GM04503 (cell line): Measurements from ENCODE around the gene CACFD1.

Source experiments
- DNase-seq: peaks from one replicate; pipeline ENCODE4 v3.0.0-alpha.2; 2012; ENCODE audit warnings: low read depth

The CACFD1 gene

GRCh38 chr9:133499892-133500270 lies 40.1 kb downstream of the CACFD1 start:
- no peak for DNase-seq

GRCh38 chr9:133502112-133502511 lies 42.3 kb downstream of the CACFD1 start:
- no peak for DNase-seq

- DNase-seq = no peak
Observed at GRCh38 chr9:133505186-133505830, 45.5 kb downstream of the CACFD1 start.

- DNase-seq = peak; percentile 59
Observed at GRCh38 chr9:133505901-133506652, 46.3 kb downstream of the CACFD1 start.

- DNase-seq = peak; percentile 86
Observed at GRCh38 chr9:133506653-133507038, 46.9 kb downstream of the CACFD1 start.

DNA sequence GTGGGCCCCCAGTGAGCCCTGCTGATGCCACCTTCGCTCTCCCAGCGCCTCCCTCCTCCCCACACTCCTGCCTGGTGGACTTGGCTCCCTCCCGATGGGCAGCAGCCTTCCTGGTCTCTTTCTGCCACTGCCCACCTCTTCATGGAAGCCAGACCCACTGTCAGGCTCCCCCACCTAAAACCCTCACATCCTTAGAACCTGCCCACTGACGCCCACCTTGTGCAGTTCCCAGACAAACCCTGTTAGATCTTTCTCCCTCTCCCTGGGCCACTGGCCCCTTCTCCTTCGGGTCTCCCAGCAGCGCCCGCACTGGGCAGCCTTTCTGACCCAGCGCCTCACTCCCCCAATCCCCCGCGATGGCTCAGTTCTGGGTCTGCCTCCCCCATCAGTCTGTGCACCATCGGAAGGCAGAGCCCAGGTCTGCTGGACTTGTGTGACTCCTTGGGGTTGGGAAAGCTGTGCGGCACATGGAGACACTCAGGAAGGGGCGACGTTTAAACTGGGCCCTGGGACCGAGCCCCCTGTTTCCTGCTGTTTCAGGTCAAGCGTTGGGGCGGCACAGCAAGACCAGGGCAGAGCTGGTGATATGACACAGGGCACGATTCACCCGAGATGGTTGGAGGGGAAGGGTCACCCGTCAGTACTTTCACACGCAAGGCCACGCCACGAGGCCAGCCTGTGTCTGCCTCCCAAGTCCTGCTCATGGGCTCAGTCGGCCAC lies 47.6 kb downstream of the CACFD1 start:
- DNase-seq = no peak

- no peak for DNase-seq
Observed at GRCh38 chr9:133508046-133508445, 48.3 kb downstream of the CACFD1 start.

- DNase-seq = no peak
Observed at GRCh38 chr9:133509179-133510083, 49.7 kb downstream of the CACFD1 start.

DNA sequence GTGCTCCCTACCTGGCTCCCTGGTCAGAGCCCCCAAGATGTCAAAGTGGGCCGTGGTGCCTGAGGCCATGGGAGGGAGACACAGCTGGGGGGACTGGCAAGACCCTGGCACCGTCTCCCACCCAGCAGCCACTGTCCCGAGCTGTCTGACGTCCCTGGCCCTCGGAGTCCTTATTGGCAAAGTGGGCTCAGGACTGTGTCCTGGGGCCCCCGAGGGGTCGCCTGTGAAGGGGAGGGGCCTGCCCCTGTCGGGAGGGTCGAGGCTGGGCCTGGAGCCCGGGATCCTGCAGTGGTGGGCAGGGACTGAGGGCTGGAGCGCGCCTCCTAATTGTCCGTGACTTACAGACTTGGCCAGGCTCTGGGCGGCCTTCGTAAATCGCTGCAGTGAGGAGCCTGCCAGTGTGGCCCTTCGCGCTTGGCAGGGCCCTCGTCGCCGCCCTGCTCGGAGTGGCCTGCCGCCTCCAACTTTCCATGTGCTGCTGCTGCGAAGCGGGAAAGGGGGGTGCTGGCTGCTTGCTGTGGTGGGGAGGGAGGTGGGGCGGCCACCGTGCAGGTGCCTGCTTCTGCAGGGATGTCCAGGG lies 51.2 kb downstream of the CACFD1 start:
- no peak for DNase-seq

- no peak for DNase-seq
Observed at GRCh38 chr9:133511607-133512006, 51.8 kb downstream of the CACFD1 start.

GRCh38 chr9:133512253-133513213 lies 52.8 kb downstream of the CACFD1 start:
- DNase-seq = no peak

GRCh38 chr9:133513214-133514100 lies 53.7 kb downstream of the CACFD1 start:
- DNase-seq = no peak

DNA sequence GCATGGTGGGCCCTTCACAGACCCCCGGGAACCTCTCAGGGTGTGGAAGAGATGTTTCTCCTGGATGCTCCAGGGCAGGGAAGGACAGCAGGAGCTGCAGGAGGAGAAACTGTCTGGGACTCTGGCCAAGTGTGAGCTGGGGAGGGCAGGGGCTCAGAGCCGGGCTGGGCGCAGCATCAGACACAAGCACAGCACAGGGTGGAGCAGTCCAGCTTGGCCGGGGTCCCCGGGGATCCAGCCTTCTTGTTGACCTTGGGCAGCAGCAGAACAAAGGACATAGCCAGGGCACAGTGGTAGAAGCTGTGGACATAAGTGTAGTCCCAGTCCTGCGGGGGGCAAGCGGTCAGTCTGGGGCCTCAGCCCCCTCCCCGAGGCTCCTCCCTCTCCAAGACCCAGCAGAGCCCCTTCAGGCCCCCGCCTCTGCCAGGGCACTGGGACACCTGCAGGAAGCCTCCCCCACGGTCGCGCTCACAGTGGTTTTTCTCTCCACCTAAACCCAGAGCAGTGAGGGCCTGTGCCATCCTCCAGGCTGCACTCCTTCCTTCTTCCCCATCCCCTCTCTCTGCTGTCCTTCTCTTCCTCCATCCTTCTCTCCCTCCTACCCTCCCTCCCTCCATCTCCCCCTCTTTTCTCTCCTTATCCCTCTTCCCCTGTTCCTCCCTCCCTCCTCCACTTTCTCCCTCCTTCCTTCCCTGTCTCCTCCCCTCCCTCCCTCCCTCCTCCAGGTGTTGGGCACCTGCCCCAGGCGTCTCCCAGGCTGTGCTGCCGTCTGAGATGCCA lies 54.9 kb downstream of the CACFD1 start:
- no peak for DNase-seq

GRCh38 chr9:133515240-133515610 lies 55.4 kb downstream of the CACFD1 start:
- DNase-seq = no peak

DNA sequence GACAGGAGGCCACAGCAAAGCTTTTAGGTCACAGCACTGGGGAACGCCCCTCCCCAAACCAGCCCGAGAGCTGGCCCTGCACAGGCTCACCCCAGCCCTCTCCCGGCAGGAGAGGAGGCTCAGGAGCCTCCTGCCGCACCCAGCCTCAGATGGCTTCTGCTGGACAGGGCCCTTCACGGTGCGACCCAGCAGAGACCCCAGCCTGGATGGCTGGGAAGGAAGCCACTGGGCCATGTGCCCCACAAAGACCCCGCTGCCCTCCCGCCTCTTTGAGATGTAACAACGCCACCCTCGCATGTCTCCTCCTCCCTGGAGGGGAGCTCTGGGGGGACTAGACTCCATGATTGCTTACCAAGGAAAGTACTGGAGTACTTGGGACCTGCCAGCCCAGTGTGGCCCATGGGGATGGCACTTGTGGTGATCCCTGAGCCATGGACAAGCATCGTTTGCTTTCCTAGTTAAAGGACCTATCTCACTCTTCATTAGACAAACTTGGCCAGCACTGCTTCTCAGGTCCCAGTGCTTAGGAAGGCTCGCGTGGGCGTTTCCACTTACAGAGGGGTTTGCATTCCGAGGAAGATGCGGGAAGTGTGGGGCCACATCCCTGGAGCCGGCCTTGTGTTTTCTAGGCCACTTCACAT lies 56.0 kb downstream of the CACFD1 start:
- no peak for DNase-seq

DNA sequence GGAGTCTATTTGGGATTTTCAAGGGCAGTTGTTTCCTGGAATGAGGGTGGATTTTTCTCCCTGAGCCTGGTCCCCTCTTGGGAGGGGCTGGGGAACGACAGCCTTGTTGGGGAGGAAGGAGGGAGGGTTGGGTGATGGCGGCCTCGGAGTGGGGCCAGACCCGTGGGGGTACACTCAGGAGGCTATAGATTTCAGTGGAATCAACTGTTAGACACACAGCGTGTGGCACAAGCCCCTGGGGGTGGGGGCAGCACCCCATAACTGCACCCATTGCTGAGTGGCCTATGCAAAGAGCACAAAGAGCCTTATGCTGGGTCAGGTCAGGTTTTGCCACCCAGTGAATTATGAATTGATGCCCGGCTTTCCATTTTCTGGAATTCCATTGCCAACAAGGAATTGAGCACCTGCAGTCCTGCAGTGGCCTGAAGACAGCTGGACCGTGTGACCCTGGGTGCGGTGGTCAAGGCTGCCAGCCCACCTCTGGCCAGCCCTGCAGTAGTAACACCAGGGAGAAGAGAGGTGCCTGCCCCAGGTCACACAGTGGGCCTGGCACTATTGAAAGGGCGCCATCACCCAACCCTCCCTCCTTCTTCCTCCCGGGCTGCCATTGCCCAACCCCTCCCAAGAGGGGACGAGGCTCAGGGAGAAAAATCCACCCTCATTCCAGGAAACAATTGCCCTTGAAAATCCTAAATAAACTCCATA lies 56.6 kb downstream of the CACFD1 start:
- DNase-seq = no peak

DNA sequence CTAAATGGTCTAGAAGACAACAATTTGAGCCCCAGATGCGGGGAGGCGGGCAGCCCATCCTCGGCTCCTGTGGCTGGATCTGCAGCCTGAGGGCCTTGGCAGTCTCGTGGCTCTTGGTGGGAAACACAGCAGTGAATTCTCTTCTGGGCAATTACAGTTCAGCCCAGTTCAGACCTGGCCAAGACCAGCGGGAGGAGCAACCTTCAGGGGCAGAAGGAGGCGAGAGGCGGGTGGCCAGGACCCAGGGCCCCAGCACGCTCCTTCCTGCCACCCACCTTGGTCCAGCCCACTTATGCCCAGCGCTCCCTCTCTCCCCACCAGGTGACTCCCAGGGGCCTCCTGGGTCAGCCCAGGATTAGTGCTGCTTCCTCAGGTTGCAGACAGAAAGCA lies 57.2 kb downstream of the CACFD1 start:
- DNase-seq = no peak

- DNase-seq = no peak
Observed at GRCh38 chr9:133517711-133518110, 57.9 kb downstream of the CACFD1 start.
